ENCODE measurements around the gene RTN4R.

DNA sequence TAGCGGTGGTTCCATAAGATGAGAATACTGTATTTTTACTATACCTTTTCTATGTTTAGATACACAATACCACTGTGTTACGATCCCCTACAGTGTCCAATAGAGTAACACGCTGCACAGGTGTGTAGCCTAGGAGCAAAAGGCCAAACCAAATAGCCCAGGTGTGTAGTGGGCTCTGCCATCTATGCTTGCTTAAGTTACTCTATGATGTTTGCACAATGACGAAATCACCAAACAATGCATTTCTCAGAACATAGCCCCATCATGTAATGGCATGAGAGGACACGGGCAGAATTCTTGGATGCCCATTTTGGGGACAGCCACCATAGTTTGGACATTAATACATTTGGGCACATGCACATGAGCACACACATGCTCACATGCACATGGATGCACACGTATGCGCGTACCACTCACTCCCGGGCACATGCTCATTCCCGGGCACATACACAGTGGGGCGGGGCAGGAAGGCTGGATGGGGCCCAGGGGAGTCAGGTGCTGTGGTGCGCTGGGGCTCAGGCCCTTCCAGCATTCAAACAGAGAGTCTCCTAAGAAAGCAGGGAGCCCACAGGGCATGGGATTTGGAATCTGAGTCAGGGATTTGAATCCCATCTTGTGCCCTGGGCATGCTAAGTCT, 51.1 kb downstream of the RTN4R start:
- TF ChIP-seq, protein P1, sequence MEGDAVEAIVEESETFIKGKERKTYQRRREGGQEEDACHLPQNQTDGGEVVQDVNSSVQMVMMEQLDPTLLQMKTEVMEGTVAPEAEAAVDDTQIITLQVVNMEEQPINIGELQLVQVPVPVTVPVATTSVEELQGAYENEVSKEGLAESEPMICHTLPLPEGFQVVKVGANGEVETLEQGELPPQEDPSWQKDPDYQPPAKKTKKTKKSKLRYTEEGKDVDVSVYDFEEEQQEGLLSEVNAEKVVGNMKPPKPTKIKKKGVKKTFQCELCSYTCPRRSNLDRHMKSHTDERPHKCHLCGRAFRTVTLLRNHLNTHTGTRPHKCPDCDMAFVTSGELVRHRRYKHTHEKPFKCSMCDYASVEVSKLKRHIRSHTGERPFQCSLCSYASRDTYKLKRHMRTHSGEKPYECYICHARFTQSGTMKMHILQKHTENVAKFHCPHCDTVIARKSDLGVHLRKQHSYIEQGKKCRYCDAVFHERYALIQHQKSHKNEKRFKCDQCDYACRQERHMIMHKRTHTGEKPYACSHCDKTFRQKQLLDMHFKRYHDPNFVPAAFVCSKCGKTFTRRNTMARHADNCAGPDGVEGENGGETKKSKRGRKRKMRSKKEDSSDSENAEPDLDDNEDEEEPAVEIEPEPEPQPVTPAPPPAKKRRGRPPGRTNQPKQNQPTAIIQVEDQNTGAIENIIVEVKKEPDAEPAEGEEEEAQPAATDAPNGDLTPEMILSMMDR (IDR thresholded peaks at IDR 0.05): no peak
- TF ChIP-seq POLR2A (IDR thresholded peaks at IDR 0.05): no peak
